CD4-positive, alpha-beta T cell (primary cell): ENCODE results near the gene UBE2U. TPM values are rescaled to one million over a fixed set of nuclear protein-coding genes. Genes with fewer than 3 reads are reported as not detected.

Source experiments
- ATAC-seq: fragments of 200-7000 bp; cut with Tn5 transposase; one replicate; pipeline ENCODE4 v1.10.0; 2022; ENCODE audit warnings: mild to moderate bottlenecking; ENCODE audit not compliant: poor library complexity
- CTCF ChIA-PET: fragments of 350-600 bp; sonication (Branson Sonifier 250); formaldehyde crosslinking; loops from one replicate; lab custom pipeline; 2021; ENCODE audit warnings: antibody characterized with exemption, inconsistent platforms; lab: Charles Lee
- POLR2A ChIA-PET: fragments of 350-600 bp; sonication (Branson Sonifier 250); formaldehyde crosslinking; loops from one replicate; lab custom pipeline; 2021; ENCODE audit warnings: antibody characterized with exemption, inconsistent platforms; lab: Charles Lee
- DNase-seq, 14 experiments: peaks; one replicate each; pipeline ENCODE4 v3.0.0-alpha.2; 2013 to 2020; ENCODE audit warnings: mixed read lengths in 2 of 14
- H3K27ac ChIP-seq, 2 donors: one replicate each; pipeline versions ENCODE4 v1.5.1 to v1.7.0; 2013; ENCODE audit warnings: low read length in 2 of 2, low read depth in 1 of 2, mild to moderate bottlenecking in 1 of 2
- H3K27me3 ChIP-seq, 2 experiments: 1 replicate in 1 of 2; 2 replicates in 1 of 2; pipeline versions ENCODE4 v1.6.1 to v1.7.0; 2013; ENCODE audit warnings: low read length in 2 of 2, control low read depth in 1 of 2, mild to moderate bottlenecking in 1 of 2, moderate library complexity in 1 of 2; ENCODE audit not compliant: insufficient read depth in 2 of 2, control insufficient read depth in 1 of 2
- H3K36me3 ChIP-seq: one replicate; pipeline ENCODE4 v1.6.1; 2013; ENCODE audit warnings: low read length, control low read depth; ENCODE audit not compliant: insufficient read depth
- H3K4me1 ChIP-seq: one replicate; pipeline ENCODE4 v1.6.1; 2013; ENCODE audit warnings: low read length, control low read depth; ENCODE audit not compliant: insufficient read depth
- H3K4me3 ChIP-seq: one replicate; pipeline ENCODE4 v1.5.1; 2013; ENCODE audit warnings: mild to moderate bottlenecking, low read length, moderate library complexity
- H3K9me3 ChIP-seq, 2 experiments: 1 replicate in 1 of 2; 2 replicates in 1 of 2; pipeline versions ENCODE4 v1.6.1 to v1.7.0; 2013; ENCODE audit warnings: low read length in 2 of 2, mild to moderate bottlenecking in 2 of 2, control low read depth in 1 of 2, moderate library complexity in 1 of 2; ENCODE audit not compliant: control insufficient read depth in 1 of 2, insufficient read depth in 1 of 2
- H3K27ac Mint-ChIP-seq: one replicate; pipeline ENCODE4 v1.8.0; 2020; ENCODE audit warnings: mixed read lengths
- H3K27me3 Mint-ChIP-seq: one replicate; pipeline ENCODE4 v1.8.0; 2021; ENCODE audit warnings: mixed read lengths
- H3K36me3 Mint-ChIP-seq: one replicate; pipeline ENCODE4 v1.8.0; 2021; ENCODE audit warnings: low read depth, mixed read lengths
- H3K4me1 Mint-ChIP-seq: one replicate; pipeline ENCODE4 v1.8.0; 2021; ENCODE audit warnings: low read depth, mixed read lengths
- H3K4me3 Mint-ChIP-seq: one replicate; pipeline ENCODE4 v1.8.0; 2020; ENCODE audit warnings: mild to moderate bottlenecking, mixed read lengths
- H3K9me3 Mint-ChIP-seq: one replicate; pipeline ENCODE4 v1.8.0; 2020; ENCODE audit warnings: mixed read lengths
- intact Hi-C, 2 experiments: fragments of 100-400 bp; cut with DNase I in 1 of 2; cut with micrococcal nuclease in 1 of 2; formaldehyde crosslinking; loops; one replicate each; pipeline versions ENCODE4 v1.15.1 to v1.9.0; 2023 to 2025; cut with DNase I, micrococcal nuclease
- total RNA-seq, 174 experiments: library from RNA in 2 of 174; stranded (reverse) in 2 of 174; gene quantifications; one replicate each; pipeline ENCODE4 v1.2.3 and lab custom pipeline; 2021 to 2026
- TF ChIP-seq, protein P1 (sequence below): fragments of 200-600 bp; IDR thresholded peaks from one replicate; pipeline ENCODE4 v1.8.0; 2022; ENCODE audit warnings: antibody characterized with exemption, mild to moderate bottlenecking

UBE2U gene
- total RNA-seq, 2 experiments from 2014 or later = not detected

DNA sequence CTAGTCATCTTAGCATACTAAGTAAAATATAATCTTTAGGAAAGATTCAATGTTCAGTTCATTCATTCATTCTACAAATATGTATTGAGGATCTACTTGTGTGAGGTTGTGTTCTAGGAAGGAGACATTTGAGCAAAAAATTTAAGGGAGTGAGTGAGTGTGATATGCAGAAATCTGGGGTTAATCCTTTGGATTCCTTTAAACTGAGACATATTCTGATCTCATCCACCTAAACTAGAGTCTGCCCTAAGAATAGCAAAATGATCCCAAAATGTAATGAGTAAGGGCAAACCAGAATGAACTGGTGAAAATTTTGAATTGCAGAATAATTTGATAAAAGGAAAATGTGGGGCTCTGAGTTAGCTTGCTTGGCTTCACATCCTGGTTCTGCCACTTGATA, 8.6 kb downstream of the UBE2U start:
- POLR2A ChIA-PET = no interaction called here
- H3K27ac Mint-ChIP-seq = no peak overlapping the region
- no peaks in the 10 kb centered on the region for H3K27me3 ChIP-seq
- CTCF ChIA-PET = no interaction called here
- TF ChIP-seq, protein P1, sequence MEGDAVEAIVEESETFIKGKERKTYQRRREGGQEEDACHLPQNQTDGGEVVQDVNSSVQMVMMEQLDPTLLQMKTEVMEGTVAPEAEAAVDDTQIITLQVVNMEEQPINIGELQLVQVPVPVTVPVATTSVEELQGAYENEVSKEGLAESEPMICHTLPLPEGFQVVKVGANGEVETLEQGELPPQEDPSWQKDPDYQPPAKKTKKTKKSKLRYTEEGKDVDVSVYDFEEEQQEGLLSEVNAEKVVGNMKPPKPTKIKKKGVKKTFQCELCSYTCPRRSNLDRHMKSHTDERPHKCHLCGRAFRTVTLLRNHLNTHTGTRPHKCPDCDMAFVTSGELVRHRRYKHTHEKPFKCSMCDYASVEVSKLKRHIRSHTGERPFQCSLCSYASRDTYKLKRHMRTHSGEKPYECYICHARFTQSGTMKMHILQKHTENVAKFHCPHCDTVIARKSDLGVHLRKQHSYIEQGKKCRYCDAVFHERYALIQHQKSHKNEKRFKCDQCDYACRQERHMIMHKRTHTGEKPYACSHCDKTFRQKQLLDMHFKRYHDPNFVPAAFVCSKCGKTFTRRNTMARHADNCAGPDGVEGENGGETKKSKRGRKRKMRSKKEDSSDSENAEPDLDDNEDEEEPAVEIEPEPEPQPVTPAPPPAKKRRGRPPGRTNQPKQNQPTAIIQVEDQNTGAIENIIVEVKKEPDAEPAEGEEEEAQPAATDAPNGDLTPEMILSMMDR = no peak
- H3K27me3 Mint-ChIP-seq = no peaks in the 10 kb centered on the region
- no peak overlapping the region for H3K27ac ChIP-seq
- no peaks in the 10 kb centered on the region for H3K4me1 ChIP-seq
- no peaks in the 10 kb centered on the region for H3K4me1 Mint-ChIP-seq
- intact Hi-C loops = no loop called here
- ATAC-seq = no peak
- H3K4me3 ChIP-seq = no peak overlapping the region
- H3K9me3 Mint-ChIP-seq = no peaks in the 10 kb centered on the region
- no peak for DNase-seq
- no peaks in the 10 kb centered on the region for H3K36me3 Mint-ChIP-seq
- no peak overlapping the region for H3K4me3 Mint-ChIP-seq
- no peaks in the 10 kb centered on the region for H3K9me3 ChIP-seq
- H3K36me3 ChIP-seq = no peaks in the 10 kb centered on the region

DNA sequence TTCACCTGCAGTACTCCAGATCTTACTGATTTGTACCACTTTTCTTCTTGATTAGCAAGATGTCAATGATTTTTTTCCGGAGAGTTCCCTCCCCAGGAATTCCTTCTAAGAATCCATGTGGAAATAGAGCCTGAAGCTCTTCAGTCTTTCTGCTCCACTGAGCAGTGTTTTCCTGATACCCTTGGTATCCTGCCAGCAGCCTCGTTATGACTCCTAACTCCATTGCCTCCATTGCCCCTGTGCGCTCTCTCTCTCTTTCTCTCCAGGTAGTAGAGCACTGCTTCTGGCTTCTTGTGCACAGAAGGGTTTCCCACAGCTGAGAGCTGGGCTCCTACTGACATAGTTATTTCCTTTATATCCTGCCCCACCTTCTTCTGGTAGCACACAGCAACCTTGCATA, 12.2 kb downstream of the UBE2U start:
- CTCF ChIA-PET = no interaction called here
- H3K4me1 Mint-ChIP-seq = no peaks in the 10 kb centered on the region

DNA sequence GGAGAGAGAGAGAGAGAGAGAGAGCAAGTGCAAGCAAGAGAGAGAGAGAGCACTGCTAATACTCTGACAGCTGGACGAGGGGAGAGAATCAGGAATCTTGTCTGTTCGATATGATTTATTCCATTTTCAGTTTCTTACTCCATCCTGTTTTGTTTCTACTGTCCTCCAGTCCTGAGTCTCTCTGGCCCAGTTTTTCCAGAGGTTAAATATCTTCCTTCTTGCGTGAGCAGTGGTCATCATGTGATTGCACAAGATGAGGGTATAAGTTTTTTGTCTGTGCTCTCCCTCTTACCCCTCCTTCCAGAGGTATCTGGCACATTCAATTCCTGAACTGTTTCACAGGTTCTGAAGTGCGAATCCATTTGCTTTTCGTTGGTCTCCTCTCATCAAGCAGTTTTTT, 16.8 kb downstream of the UBE2U start:
- no peaks in the 10 kb centered on the region for H3K27me3 ChIP-seq
- Mint-ChIP-seq H3K4me3 (no peak overlapping the region), H3K27ac (no peak overlapping the region), H3K27me3 (no peaks in the 10 kb centered on the region), H3K9me3 (no peaks in the 10 kb centered on the region), H3K36me3 (no peaks in the 10 kb centered on the region), H3K4me1 (no peaks in the 10 kb centered on the region)
- intact Hi-C loops = no loop called here
- H3K4me1 ChIP-seq = no peaks in the 10 kb centered on the region
- no peak overlapping the region for H3K4me3 ChIP-seq
- ChIA-PET POLR2A (no interaction called here), CTCF (no interaction called here)
- ATAC-seq = no peak
- no peak overlapping the region for H3K27ac ChIP-seq
- TF ChIP-seq, protein P1 = no peak
- no peak for DNase-seq
- no peaks in the 10 kb centered on the region for H3K9me3 ChIP-seq
- H3K36me3 ChIP-seq = no peaks in the 10 kb centered on the region

More for the DNA sequence above, 12.2 kb downstream of the UBE2U start:
- Mint-ChIP-seq H3K27me3 (no peaks in the 10 kb centered on the region), H3K36me3 (no peaks in the 10 kb centered on the region), H3K4me3 (no peak overlapping the region), H3K9me3 (no peaks in the 10 kb centered on the region), H3K27ac (no peak overlapping the region)
- POLR2A ChIA-PET = no interaction called here
- Histone ChIP-seq H3K27me3 (no peaks in the 10 kb centered on the region), H3K36me3 (no peaks in the 10 kb centered on the region), H3K4me3 (no peak overlapping the region), H3K9me3 (no peaks in the 10 kb centered on the region), H3K27ac (no peak overlapping the region), H3K4me1 (no peaks in the 10 kb centered on the region)
- intact Hi-C loops = no loop called here
- ATAC-seq (no peak), DNase-seq (no peak)
- TF ChIP-seq, protein P1 = no peak
